Brain pericyte (primary cell): ENCODE data around the gene C4orf33.
"Not testable (repeated sequence)": the region's sequence is repeated elsewhere in the genome, so short reads cannot be mapped to it uniquely, and the experiment has no call there.

ENCODE experiments used
- DNase-seq: peaks from one replicate; pipeline ENCODE4 v3.0.0-alpha.2; 2012; ENCODE audit warnings: low read depth, low spot score

C4orf33 gene

DNA sequence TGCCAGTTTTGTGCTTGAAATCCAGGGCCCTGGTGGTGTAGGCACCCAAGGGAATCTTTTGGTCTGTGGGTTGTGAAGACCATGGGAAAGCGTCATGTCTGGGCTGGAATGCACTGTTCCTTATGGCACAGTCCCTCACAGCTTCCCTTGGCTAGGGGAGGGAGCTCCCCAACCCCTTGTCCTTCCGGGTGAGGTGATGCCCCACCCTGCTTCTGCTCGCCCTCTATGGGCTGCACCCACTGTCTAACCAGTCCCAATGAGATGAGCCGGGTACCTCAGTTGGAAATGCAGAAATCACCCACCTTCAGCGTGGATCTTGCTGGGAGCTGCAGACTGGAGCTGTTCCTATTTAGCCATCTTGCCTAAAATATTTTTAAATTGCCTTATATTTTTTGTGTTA is 30.7 kb downstream of the C4orf33 start:
- not testable (repeated sequence) for DNase-seq

DNA sequence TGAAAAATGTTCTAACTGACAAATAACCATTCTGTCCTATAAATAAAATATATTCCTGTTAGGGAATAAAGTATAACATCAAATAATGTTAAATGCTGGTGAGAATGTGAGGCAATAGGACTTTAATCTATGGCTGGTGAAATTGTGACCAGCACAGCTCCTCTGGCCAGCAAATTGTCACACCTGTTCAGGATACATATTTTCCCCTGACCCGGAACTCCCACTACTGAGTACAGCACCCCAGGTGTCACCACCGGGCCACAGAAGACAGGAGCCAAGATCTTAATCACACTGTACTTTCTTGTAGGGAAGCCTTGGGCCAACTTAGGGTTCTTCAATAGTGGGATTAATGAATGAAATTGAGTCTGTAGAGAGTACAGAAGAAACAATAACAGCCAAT is 33.2 kb downstream of the C4orf33 start:
- no peak for DNase-seq

DNA sequence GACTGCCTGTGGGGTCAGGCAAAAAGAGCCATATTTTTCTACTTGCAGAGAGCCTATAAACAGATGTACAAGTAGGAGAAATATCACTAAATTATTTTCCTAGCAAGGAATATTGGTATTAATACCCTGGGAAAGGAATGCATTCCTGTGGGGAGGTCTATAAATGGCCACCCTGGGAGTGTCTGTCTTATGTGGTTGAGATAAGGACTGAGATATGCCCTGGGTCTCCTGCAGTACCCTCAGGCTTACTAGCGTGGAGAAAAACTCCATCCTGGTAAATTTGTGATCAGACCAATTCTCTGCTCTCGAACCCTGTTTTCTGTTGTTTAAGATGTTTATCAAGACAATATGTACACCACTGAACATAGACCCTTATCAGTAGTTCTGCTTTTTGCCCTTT is 35.4 kb downstream of the C4orf33 start:
- no peak for DNase-seq

- no peak for DNase-seq
These were observed 40.5 kb downstream of the C4orf33 start for GRCh38 chr4:129136433-129136832.

DNA sequence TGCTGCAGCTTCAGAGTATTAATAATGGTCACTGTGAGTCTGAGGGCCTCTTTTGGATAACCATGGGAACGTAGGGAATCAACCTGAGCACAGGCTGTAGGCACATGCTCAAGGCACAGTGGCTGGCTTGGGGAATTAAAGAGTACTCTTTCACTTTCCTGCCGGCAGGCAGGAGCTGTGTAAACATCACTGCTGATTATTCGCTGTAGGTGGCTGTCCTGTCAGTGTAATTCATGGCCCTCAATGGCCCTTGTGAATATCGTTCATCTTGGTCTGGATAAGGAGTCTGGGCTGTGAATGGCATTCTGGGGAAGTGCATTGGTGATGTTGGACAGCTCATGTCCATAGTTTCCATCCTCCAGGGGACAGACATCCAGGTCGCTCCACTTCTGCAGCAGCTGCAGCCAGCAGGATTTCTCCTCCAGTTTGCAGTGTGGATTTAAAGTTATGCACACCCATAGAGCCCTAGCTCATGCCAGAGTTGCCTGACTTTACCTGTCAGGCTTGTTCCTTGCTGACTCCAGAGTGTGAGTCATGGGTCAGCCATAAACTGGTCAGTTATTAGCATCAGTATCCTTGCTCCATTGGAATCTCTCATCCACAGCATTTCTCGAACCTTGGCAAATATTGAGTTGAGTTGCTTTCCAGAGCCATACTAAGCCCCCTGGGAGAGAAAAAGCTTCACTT is 43.0 kb downstream of the C4orf33 start:
- DNase-seq, result no peak

DNA sequence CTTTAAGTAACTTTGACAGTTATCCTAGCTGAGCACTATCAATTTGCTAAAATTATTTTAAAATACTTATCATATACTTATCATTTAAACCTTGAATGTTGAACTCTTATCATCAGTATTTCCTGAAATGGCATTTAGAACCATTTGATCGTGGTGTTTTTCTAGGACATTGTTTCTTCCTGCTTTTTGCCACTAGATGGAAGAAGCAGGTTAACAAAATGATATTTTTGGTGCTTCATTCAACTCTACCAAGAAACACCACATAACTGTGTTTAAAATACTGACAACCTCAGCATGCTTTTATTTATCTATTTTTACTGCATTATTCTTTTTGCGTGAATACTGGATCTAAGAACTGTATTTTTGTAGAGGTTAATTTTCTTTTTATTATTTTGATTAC is 44.6 kb downstream of the C4orf33 start:
- DNase-seq, result no peak

DNA sequence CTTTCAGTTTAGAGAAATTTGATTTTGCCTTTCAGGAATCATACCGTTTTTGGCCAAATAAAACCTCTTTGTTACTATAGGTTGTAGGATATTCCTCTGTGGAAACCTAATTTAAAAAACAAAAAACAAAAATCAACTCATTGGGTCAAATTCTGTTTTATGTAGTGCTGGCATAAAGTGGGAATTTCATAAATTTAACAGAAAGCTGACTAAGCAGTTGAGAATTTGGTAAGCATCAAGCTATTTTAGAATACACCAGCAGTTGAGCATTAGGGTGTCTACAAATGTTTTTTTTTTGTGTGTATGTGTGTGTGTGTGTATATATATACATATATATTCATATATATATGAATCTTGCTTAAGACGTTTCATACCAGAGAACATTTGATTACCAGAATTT is 47.4 kb downstream of the C4orf33 start:
- no peak for DNase-seq

- no peak for DNase-seq
These were observed 48.8 kb downstream of the C4orf33 start for GRCh38 chr4:129144755-129145206.

DNA sequence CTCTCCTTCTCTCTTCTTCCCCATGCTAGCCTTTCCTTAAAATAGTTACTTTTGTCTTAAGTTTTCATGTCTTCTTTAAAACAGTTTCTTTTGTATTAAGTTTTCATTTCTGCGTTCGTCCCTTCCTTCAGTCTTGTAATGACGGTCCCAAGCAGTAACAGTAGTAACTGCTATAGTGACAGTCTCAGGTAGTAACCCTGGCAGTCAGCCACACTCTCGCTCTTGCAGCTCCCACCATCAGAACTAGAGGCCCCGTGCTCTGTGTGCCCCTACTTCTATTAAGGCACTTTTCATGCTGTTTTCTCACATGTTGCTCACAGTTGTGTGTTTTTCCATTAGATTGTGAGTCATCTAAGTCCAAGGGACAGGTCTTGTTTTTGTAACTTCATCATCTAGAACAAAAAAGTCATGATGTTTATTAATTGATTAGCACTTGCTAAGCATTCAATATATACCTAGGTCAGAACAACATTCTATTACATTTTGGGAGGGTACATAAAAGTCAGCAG is 49.3 kb downstream of the C4orf33 start:
- no peak for DNase-seq

DNA sequence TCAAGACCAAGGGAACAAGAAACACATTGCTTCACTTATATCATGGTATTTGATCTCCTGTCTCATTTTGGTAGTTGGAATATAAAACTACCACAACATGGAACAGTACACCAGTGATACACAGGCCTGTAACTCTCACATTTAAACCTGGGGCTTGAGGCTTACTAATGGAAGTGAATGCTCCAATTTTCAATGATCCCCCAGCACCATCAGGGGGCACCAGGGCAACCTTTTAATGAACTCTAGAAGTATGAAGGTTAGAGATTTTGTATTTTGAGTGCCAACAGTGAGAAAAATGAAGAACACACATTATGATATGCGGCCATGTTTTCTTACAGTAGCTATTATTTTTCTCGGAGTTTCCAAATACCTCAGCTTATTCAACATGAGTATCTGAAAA is 50.7 kb downstream of the C4orf33 start:
- DNase-seq, result no peak

GRCh38 chr4:129148892-129149291 is 52.9 kb downstream of the C4orf33 start:
- DNase-seq, result no peak

GRCh38 chr4:129149906-129150305 is 54.0 kb downstream of the C4orf33 start:
- no peak for DNase-seq

- no peak for DNase-seq
These were observed 56.4 kb downstream of the C4orf33 start for GRCh38 chr4:129152350-129152749.

GRCh38 chr4:129153700-129154099 is 57.7 kb downstream of the C4orf33 start:
- DNase-seq, result no peak

- DNase-seq, result no peak
These were observed 66.5 kb downstream of the C4orf33 start for GRCh38 chr4:129162450-129162849.

DNA sequence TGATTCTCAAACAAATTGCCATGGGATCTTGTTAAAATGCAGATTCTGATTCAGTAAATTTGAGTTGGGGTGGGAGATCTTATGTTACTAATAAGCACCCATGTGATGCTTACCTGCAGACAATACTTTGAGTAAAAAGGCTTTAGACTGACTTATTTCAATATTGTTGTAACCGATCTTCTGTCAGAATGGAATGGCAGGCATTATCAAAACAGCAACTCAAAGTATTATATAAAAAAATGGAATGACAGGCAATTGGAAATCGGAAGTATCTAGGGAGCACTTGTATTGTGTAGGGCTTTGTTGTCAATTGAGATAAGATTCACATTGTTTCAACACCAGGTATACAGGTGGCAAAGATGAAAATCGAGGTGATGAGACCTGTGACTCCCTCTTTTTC is 67.5 kb downstream of the C4orf33 start:
- no peak for DNase-seq

DNA sequence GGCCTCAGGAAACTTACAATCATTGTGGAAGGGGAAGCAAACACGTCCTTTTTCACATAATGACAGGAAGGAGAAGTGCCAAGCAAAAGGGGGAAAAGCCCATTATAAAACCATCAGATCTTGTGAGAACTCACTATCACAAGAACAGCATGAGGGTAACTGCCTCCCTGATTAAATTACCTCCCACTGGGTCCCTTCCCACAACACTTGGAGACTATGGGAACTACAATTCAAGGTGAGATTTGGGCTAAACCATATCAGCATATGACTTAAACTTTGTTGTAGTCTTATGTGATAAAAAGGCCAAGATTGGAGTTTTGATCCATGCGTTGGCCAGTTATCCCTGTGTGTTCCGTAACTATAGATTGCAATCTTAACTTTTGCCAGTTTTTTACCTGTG is 68.3 kb downstream of the C4orf33 start:
- no peak for DNase-seq
